Cardiac fibroblast (primary cell): Measurements from ENCODE around the gene FAM20A.
A peak's percentile ranks its signal among the peaks of the same experiment; 100 is the strongest.

Source experiments
- DNase-seq, 2 donors: peaks; one replicate each; pipeline versions ENCODE4 v3.0.0 to v3.0.0-alpha.2; 2010; ENCODE audit warnings: low read depth in 2 of 2
- H3K4me3 ChIP-seq, 2 donors: replicated peaks in 1 of 2; 1 replicate in 1 of 2; 2 replicates in 1 of 2; pipeline ENCODE4 v1.5.1; 2011; ENCODE audit warnings: low read depth in 2 of 2, low read length in 2 of 2, mild to moderate bottlenecking in 2 of 2, moderate library complexity in 1 of 2
- CTCF ChIP-seq: IDR thresholded peaks from one replicate; pipeline ENCODE4 v1.5.1; 2011; ENCODE audit warnings: low read depth, mild to moderate bottlenecking, low read length, inconsistent platforms

Gene FAM20A

DNA sequence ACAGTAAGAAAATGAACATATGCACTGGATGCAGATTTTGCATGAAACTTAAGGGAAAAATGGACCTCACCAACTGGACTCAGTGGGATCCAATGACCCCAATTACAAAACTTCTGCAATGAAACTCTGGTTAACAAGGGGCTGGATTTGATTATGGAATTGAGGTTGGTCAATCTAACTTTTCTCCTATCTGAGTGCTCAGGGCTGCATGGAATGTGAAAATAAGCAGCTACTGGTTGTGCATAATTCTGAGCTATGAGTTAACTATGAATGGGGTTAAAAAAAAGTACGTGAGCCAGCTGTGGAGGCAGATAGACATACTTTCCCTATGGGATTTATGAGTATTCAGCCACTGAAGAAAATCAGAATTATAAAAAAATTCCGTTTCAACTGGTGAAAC lies 9.2 kb downstream of the FAM20A start:
- H3K4me3 ChIP-seq: no peak overlapping the region
- DNase-seq: no peak
- no peak for TF ChIP-seq CTCF

DNA sequence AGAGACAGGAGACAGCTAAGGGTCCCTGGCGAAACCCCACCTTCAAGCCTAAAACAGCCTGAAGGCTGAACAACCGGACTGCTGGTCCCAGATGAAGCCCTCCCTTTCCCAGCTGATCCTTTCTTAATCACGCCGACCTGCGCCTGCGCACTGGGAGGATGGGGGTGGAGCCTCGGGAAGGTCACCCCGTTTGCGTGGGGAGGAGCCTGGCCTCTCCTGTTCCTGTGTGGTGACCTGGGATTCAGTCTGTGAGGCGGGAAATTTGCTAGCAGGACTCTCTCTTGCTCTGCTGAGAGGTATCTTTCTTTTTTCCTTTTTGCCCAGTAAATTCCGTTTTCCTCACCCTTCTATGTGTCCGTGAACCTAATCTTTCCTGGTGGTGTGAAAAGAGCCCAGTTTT lies 9.6 kb downstream of the FAM20A start:
- no peak for TF ChIP-seq CTCF

DNA sequence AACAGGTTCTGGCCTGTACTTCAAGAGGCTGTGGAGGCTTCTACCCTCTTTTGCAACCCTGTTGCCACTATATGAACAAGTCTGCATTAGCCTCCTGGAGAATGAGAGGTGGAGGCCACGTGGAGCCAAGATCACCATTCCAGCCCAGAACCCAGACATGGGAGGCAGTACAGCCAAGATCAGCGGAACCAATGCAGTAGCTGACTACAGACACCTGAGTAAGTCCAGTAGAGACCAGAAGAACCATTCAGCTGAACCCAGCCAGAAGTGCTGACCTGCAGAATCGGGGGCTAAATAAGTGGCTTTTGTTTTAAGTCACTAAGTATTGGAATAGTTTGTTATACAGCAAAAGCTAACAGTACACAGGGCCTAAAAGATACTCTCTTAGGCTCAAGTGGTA lies 12.1 kb downstream of the FAM20A start:
- TF ChIP-seq CTCF: no peak
- no peak overlapping the region for H3K4me3 ChIP-seq
- DNase-seq: no peak

More for the DNA sequence above, 9.6 kb downstream of the FAM20A start:
- DNase-seq: peak in 1 of 2 donors; percentile 34
- H3K4me3 ChIP-seq: no peak overlapping the region

DNA sequence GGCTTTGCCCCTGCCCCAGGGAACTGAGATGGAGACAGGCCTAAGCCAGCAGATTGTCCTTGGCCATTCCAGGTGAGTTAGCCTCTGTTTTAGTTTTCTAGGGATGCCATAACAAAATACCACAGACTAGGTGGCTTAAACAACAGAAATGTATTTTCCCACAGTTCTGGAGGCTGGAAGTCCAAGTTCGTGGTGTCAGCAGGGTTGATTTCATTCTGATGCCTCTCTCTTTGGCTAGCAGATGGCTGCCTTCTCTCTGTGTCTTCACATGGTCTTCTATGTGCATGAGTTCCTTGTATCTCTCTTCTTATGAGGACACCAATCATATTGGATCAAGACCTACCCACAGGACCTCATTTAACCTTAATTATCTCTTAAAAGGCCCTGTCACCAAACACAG lies 12.8 kb downstream of the FAM20A start:
- no peak overlapping the region for H3K4me3 ChIP-seq
- DNase-seq: no peak
- no peak for TF ChIP-seq CTCF

DNA sequence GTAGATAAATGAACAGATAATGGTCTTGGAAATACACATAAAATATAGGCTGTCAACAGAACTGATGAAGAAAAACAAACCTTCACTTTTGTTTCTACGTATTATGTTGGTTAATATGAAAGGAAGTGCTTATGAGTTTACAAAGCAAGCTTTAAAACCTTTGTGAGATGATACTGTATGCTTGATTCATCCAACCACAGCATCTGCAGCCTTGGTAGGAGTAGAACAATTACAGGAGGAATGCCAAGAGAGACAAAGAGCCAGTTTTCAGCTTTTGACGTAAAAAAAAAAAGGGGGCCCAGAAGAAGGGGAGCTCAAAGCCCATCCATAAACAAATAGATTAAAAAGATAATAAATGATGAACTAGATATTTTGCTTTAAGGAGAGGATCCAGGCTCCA lies 13.3 kb downstream of the FAM20A start:
- H3K4me3 ChIP-seq: no peak overlapping the region
- no peak for TF ChIP-seq CTCF
- peak; percentile 65 to 66 for DNase-seq

GRCh38 chr17:68587026-68587425 lies 14.1 kb downstream of the FAM20A start:
- no peak for DNase-seq
- no peak overlapping the region for H3K4me3 ChIP-seq
- no peak for TF ChIP-seq CTCF

GRCh38 chr17:68585643-68586042 lies 15.5 kb downstream of the FAM20A start:
- no peak overlapping the region for H3K4me3 ChIP-seq
- TF ChIP-seq CTCF: no peak
- no peak for DNase-seq
